Neuronal stem cell (in vitro differentiated cells): ENCODE results near the gene ZCCHC24.

Experiments used
- DNase-seq: peaks from one replicate; pipeline ENCODE4 v3.0.0-alpha.2; 2013; ENCODE audit warnings: low spot score
- H2AFZ ChIP-seq: one replicate; pipeline ENCODE4 v1.6.1; 2013; ENCODE audit warnings: mild to moderate bottlenecking, low read length, inconsistent platforms
- H2AK5ac ChIP-seq: 2 replicates; pipeline ENCODE4 v1.6.1; 2013; ENCODE audit warnings: low read depth, mild to moderate bottlenecking, inconsistent platforms, low read length, moderate library complexity, mixed read lengths
- H2BK120ac ChIP-seq: 2 replicates; pipeline ENCODE4 v1.6.1; 2013; ENCODE audit warnings: low read depth, mild to moderate bottlenecking, inconsistent platforms, low read length, moderate library complexity, mixed read lengths
- H2BK12ac ChIP-seq: one replicate; pipeline ENCODE4 v1.6.1; 2013; ENCODE audit warnings: low read length, inconsistent platforms
- H2BK15ac ChIP-seq: 2 replicates; pipeline ENCODE4 v1.6.1; 2013; ENCODE audit warnings: mild to moderate bottlenecking, low read length, inconsistent platforms, mixed read lengths
- H2BK5ac ChIP-seq: one replicate; pipeline ENCODE4 v1.6.1; 2013; ENCODE audit warnings: inconsistent platforms, mild to moderate bottlenecking, low read length, moderate library complexity
- H3K14ac ChIP-seq: one replicate; pipeline ENCODE4 v1.6.1; 2013; ENCODE audit warnings: low read length, inconsistent platforms
- H3K18ac ChIP-seq: 2 replicates; pipeline ENCODE4 v1.6.1; 2013; ENCODE audit warnings: low read length, inconsistent platforms
- H3K23ac ChIP-seq: 2 replicates; pipeline ENCODE4 v1.6.1; 2013; ENCODE audit warnings: low read depth, mild to moderate bottlenecking, mixed read lengths, low read length, inconsistent platforms; ENCODE audit not compliant: poor library complexity
- H3K27ac ChIP-seq: replicated peaks from 3 replicates; pipeline ENCODE4 v1.5.1; 2013; ENCODE audit warnings: low read length, inconsistent platforms
- H3K27me3 ChIP-seq, 3 experiments: 2 replicates each; pipeline ENCODE4 v1.6.1; 2013; ENCODE audit warnings: low read length in 3 of 3, mild to moderate bottlenecking in 2 of 3, inconsistent platforms in 1 of 3, low read depth in 1 of 3, mixed read lengths in 1 of 3, moderate library complexity in 1 of 3; ENCODE audit not compliant: control insufficient read depth in 3 of 3, insufficient read depth in 3 of 3
- H3K36me3 ChIP-seq, 2 donors: replicated peaks in 1 of 2; 2 replicates each; pipeline ENCODE4 v1.6.1; 2013; ENCODE audit warnings: low read length in 2 of 2; ENCODE audit not compliant: control insufficient read depth in 2 of 2, insufficient read depth in 2 of 2
- H3K4ac ChIP-seq: 2 replicates; pipeline ENCODE4 v1.6.1; 2013; ENCODE audit warnings: inconsistent platforms, mild to moderate bottlenecking, low read length, moderate library complexity
- H3K4me1 ChIP-seq, 2 donors: 1 replicate in 1 of 2; 2 replicates in 1 of 2; pipeline ENCODE4 v1.6.1; 2013; ENCODE audit warnings: low read length in 2 of 2, low read depth in 1 of 2; ENCODE audit not compliant: control insufficient read depth in 2 of 2, insufficient read depth in 1 of 2
- H3K4me2 ChIP-seq: one replicate; pipeline ENCODE4 v1.6.1; 2013; ENCODE audit warnings: mild to moderate bottlenecking, low read length, inconsistent platforms; ENCODE audit not compliant: insufficient read depth, poor library complexity, severe bottlenecking
- H3K4me3 ChIP-seq, 2 donors: 2 replicates each; pipeline ENCODE4 v1.5.1; 2013; ENCODE audit warnings: low read length in 2 of 2, mild to moderate bottlenecking in 2 of 2, inconsistent platforms in 1 of 2, moderate library complexity in 1 of 2
- H3K79me1 ChIP-seq: one replicate; pipeline ENCODE4 v1.6.1; 2013; ENCODE audit warnings: low read depth, mild to moderate bottlenecking, inconsistent platforms, low read length, moderate library complexity
- H3K9ac ChIP-seq: one replicate; pipeline ENCODE4 v1.6.1; 2013; ENCODE audit warnings: mild to moderate bottlenecking, low read depth, low read length, inconsistent platforms; ENCODE audit not compliant: poor library complexity
- H3K9me3 ChIP-seq, 2 donors: replicated peaks in 1 of 2; 2 replicates each; pipeline versions ENCODE3 to v1.6.1; 2013; ENCODE audit warnings: low read length in 2 of 2, mild to moderate bottlenecking in 2 of 2, inconsistent platforms in 1 of 2, low read depth in 1 of 2, mixed read lengths in 1 of 2, moderate library complexity in 1 of 2; ENCODE audit not compliant: control insufficient read depth in 2 of 2, insufficient read depth in 1 of 2
- H4K8ac ChIP-seq: one replicate; pipeline ENCODE4 v1.6.1; 2013; ENCODE audit warnings: low read depth, mild to moderate bottlenecking, inconsistent platforms, low read length, moderate library complexity
- H4K91ac ChIP-seq: one replicate; pipeline ENCODE4 v1.6.1; 2013; ENCODE audit warnings: low read length, low read depth, mild to moderate bottlenecking, inconsistent platforms; ENCODE audit not compliant: poor library complexity
- WGBS, 2 donors: extraction: QIAGEN DNeasy Blood & Tissue Kit; methylation state at CpG; one replicate each; pipeline ENCODE4 v1.1.7; 2013; ENCODE audit warnings: missing lambda C conversion rate in 2 of 2, mixed read lengths in 1 of 2; ENCODE audit not compliant: insufficient read length in 2 of 2, insufficient replicate concordance in 1 of 2; ENCODE audit errors: extremely low coverage in 2 of 2; 5-methylcytosine and 5-hydroxymethylcytosine counted together

The ZCCHC24 gene

GRCh38 chr10:79454259-79454658, 8.8 kb upstream of the ZCCHC24 start:
- Histone ChIP-seq H3K18ac (no peak overlapping the region), H3K9me3 (no peaks in the 10 kb centered on the region), H4K8ac (no peak overlapping the region), H3K23ac (no peak overlapping the region), H3K14ac (no peak overlapping the region), H2BK15ac (no peak overlapping the region), H2BK120ac (no peak overlapping the region), H3K4me2 (no peak overlapping the region), H2AFZ (no peak overlapping the region), H4K91ac (no peak overlapping the region), H3K4me3 (no peak overlapping the region), H3K27ac (no peak overlapping the region), H2AK5ac (no peak overlapping the region), H2BK12ac (no peak overlapping the region), H3K27me3 (peaks cover 0 to 36% (median 0%) of the 10 kb centered on the region in 3 experiments), H3K36me3 (no peaks in the 10 kb centered on the region), H3K4ac (no peak overlapping the region), H2BK5ac (no peak overlapping the region), H3K79me1 (no peaks in the 10 kb centered on the region), H3K4me1 (peaks cover 0 to 5% of the 10 kb centered on the region in 2 donors), H3K9ac (no peak overlapping the region)
- DNase-seq: no peak
- whole genome bisulfite sequencing, 2 donors: no CpG with 5 or more reads among the region's 6 CpGs

- Histone ChIP-seq H3K36me3 (no peaks in the 10 kb centered on the region), H3K4ac (no peak overlapping the region), H3K4me2 (no peak overlapping the region), H3K27me3 (peaks cover 0 to 43% (median 0%) of the 10 kb centered on the region in 3 experiments), H3K4me3 (no peak overlapping the region), H3K18ac (no peak overlapping the region), H4K8ac (no peak overlapping the region), H2BK120ac (no peak overlapping the region), H3K27ac (no peak overlapping the region), H2BK5ac (no peak overlapping the region), H2BK12ac (no peak overlapping the region), H2AFZ (no peak overlapping the region), H2AK5ac (no peak overlapping the region), H4K91ac (no peak overlapping the region), H3K9ac (no peak overlapping the region), H3K23ac (no peak overlapping the region), H3K9me3 (no peaks in the 10 kb centered on the region), H3K79me1 (no peaks in the 10 kb centered on the region), H2BK15ac (no peak overlapping the region), H3K14ac (no peak overlapping the region), H3K4me1 (peaks cover 0 to 12% of the 10 kb centered on the region in 2 donors)
- DNase-seq: no peak
- no CpG with 5 or more reads among the region's 3 CpGs for WGBS, 2 donors
Observed at GRCh38 chr10:79453392-79453791, 8.0 kb upstream of the ZCCHC24 start.

- no peak overlapping the region for H3K27ac ChIP-seq
- H3K79me1 ChIP-seq: no peaks in the 10 kb centered on the region
Observed at GRCh38 chr10:79452174-79452611, 6.8 kb upstream of the ZCCHC24 start.

GRCh38 chr10:79451046-79451699, 5.7 kb upstream of the ZCCHC24 start:
- H3K4me2 ChIP-seq: no peak overlapping the region
- H3K4me3 ChIP-seq: no peak overlapping the region
- no peak overlapping the region for H2BK15ac ChIP-seq
- no peak for DNase-seq
- H3K36me3 ChIP-seq: no peaks in the 10 kb centered on the region
- H2BK12ac ChIP-seq: no peak overlapping the region
- H3K27ac ChIP-seq: no peak overlapping the region
- no peaks in the 10 kb centered on the region for H3K79me1 ChIP-seq
- H3K9ac ChIP-seq: no peak overlapping the region
- no peak overlapping the region for H3K23ac ChIP-seq
- no peak overlapping the region for H4K8ac ChIP-seq
- no peaks in the 10 kb centered on the region for H3K9me3 ChIP-seq
- H2BK5ac ChIP-seq: no peak overlapping the region
- no peak overlapping the region for H3K4ac ChIP-seq
- H3K27me3 ChIP-seq: peaks cover 0 to 62% (median 7%) of the 10 kb centered on the region in 3 experiments
- no peak overlapping the region for H2AK5ac ChIP-seq
- no peak overlapping the region for H2AFZ ChIP-seq
- H2BK120ac ChIP-seq: no peak overlapping the region
- peaks cover 4 to 16% of the 10 kb centered on the region in 2 donors for H3K4me1 ChIP-seq
- no peak overlapping the region for H4K91ac ChIP-seq
- H3K18ac ChIP-seq: no peak overlapping the region
- no CpG with 5 or more reads among the region's 14 CpGs for WGBS, 2 donors
- no peak overlapping the region for H3K14ac ChIP-seq

More at GRCh38 chr10:79452174-79452611, 6.8 kb upstream of the ZCCHC24 start:
- H3K4me3 ChIP-seq: no peak overlapping the region
- H3K27me3 ChIP-seq: peaks cover 0 to 55% (median 3%) of the 10 kb centered on the region in 3 experiments
- no peak for DNase-seq
- no peak overlapping the region for H4K8ac ChIP-seq
- H4K91ac ChIP-seq: no peak overlapping the region
- no peak overlapping the region for H3K23ac ChIP-seq
- H2AFZ ChIP-seq: no peak overlapping the region
- WGBS, 2 donors: no CpG with 5 or more reads among the region's 9 CpGs
- H2BK15ac ChIP-seq: no peak overlapping the region
- no peak overlapping the region for H3K4ac ChIP-seq
- no peak overlapping the region for H3K18ac ChIP-seq
- no peak overlapping the region for H2BK5ac ChIP-seq
- no peak overlapping the region for H2AK5ac ChIP-seq
- H3K9ac ChIP-seq: no peak overlapping the region
- peaks cover 0 to 12% of the 10 kb centered on the region in 2 donors for H3K4me1 ChIP-seq
- H2BK120ac ChIP-seq: no peak overlapping the region
- no peaks in the 10 kb centered on the region for H3K36me3 ChIP-seq
- no peak overlapping the region for H2BK12ac ChIP-seq
- H3K4me2 ChIP-seq: no peak overlapping the region
- no peak overlapping the region for H3K14ac ChIP-seq
- H3K9me3 ChIP-seq: no peaks in the 10 kb centered on the region
